Measurements from ENCODE around the gene YEATS4. TPM values are rescaled to one million over a fixed set of nuclear protein-coding genes. Genes with fewer than 3 reads are reported as not detected.

Gene YEATS4
- total RNA-seq, 1 experiment from 2014 or later, result 42.6 TPM

- Mint-ChIP-seq H3K4me3 (ENCODE audit: unreplicated experiment) (no peak overlapping the region), H3K36me3 (ENCODE audit: insufficient read depth, unreplicated experiment) (peaks cover 12% of the 10 kb centered on the region), H3K4me1 (ENCODE audit: low read depth, unreplicated experiment) (peaks cover 1% of the 10 kb centered on the region), H3K9me3 (ENCODE audit: unreplicated experiment) (peaks cover 61% of the 10 kb centered on the region), H3K27me3 (ENCODE audit: insufficient read depth, unreplicated experiment) (no peaks in the 10 kb centered on the region), H3K27ac (ENCODE audit: unreplicated experiment) (no peak overlapping the region)
- DNase-seq, result no peak
- intact Hi-C loops (cut with micrococcal nuclease; ENCODE audit: unreplicated experiment), result no loop called here
- TF ChIP-seq, protein P1, sequence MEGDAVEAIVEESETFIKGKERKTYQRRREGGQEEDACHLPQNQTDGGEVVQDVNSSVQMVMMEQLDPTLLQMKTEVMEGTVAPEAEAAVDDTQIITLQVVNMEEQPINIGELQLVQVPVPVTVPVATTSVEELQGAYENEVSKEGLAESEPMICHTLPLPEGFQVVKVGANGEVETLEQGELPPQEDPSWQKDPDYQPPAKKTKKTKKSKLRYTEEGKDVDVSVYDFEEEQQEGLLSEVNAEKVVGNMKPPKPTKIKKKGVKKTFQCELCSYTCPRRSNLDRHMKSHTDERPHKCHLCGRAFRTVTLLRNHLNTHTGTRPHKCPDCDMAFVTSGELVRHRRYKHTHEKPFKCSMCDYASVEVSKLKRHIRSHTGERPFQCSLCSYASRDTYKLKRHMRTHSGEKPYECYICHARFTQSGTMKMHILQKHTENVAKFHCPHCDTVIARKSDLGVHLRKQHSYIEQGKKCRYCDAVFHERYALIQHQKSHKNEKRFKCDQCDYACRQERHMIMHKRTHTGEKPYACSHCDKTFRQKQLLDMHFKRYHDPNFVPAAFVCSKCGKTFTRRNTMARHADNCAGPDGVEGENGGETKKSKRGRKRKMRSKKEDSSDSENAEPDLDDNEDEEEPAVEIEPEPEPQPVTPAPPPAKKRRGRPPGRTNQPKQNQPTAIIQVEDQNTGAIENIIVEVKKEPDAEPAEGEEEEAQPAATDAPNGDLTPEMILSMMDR (IDR thresholded peaks at IDR 0.05; ENCODE audit: insufficient read depth in 1 of 2, low read depth in 1 of 2, low read length in 1 of 2, severe bottlenecking in 1 of 2, unreplicated experiment in 1 of 2), result no peak
- no TSS peak for BruUV-seq (replicated peaks)
- ChIA-PET CTCF (no interaction called here), POLR2A (no interaction called here)
- Histone ChIP-seq H3K4me1 (no peaks in the 10 kb centered on the region), H3K36me3 (ENCODE audit: control insufficient read depth, insufficient read depth, low read length) (no peaks in the 10 kb centered on the region), H3K9me3 (peaks cover 29% of the 10 kb centered on the region), H3K4me3 (ENCODE audit: low read depth, low read length) (no peak overlapping the region), H3K27me3 (replicated peaks; ENCODE audit: control insufficient read depth, insufficient read depth, low read length) (no peaks in the 10 kb centered on the region)
These were observed 41.3 kb upstream of the YEATS4 start for GRCh38 chr12:69318225-69318624.

GRCh38 chr12:69321351-69321750, 38.2 kb upstream of the YEATS4 start:
- H3K4me1 Mint-ChIP-seq (ENCODE audit: low read depth, unreplicated experiment), result peaks cover 25% of the 10 kb centered on the region
- intact Hi-C loops (cut with micrococcal nuclease; ENCODE audit: unreplicated experiment), result no loop called here
- ChIA-PET POLR2A (no interaction called here), CTCF (no interaction called here)
- H3K9me3 Mint-ChIP-seq (ENCODE audit: unreplicated experiment), result peaks cover 56% of the 10 kb centered on the region
- Histone ChIP-seq H3K36me3 (ENCODE audit: control insufficient read depth, insufficient read depth, low read length) (no peaks in the 10 kb centered on the region), H3K4me3 (ENCODE audit: low read depth, low read length) (no peak overlapping the region), H3K27me3 (replicated peaks; ENCODE audit: control insufficient read depth, insufficient read depth, low read length) (no peaks in the 10 kb centered on the region), H3K4me1 (peaks cover 27% of the 10 kb centered on the region), H3K9me3 (peaks cover 28% of the 10 kb centered on the region)
- no peak overlapping the region for H3K27ac Mint-ChIP-seq (ENCODE audit: unreplicated experiment)
- TF ChIP-seq, protein P1 (IDR thresholded peaks at IDR 0.05; ENCODE audit: insufficient read depth in 1 of 2, low read depth in 1 of 2, low read length in 1 of 2, severe bottlenecking in 1 of 2, unreplicated experiment in 1 of 2), result no peak
- H3K27me3 Mint-ChIP-seq (ENCODE audit: insufficient read depth, unreplicated experiment), result no peaks in the 10 kb centered on the region
- peaks cover 41% of the 10 kb centered on the region for H3K36me3 Mint-ChIP-seq (ENCODE audit: insufficient read depth, unreplicated experiment)
- BruUV-seq (replicated peaks), result no TSS peak
- DNase-seq, result no peak
- no peak overlapping the region for H3K4me3 Mint-ChIP-seq (ENCODE audit: unreplicated experiment)

GRCh38 chr12:69324797-69325466, 34.6 kb upstream of the YEATS4 start:
- Mint-ChIP-seq H3K4me3 (ENCODE audit: unreplicated experiment) (no peak overlapping the region), H3K9me3 (ENCODE audit: unreplicated experiment) (peaks cover 28% of the 10 kb centered on the region), H3K27ac (ENCODE audit: unreplicated experiment) (peak overlapping the region; percentile 77), H3K4me1 (ENCODE audit: low read depth, unreplicated experiment) (peaks cover 49% of the 10 kb centered on the region), H3K27me3 (ENCODE audit: insufficient read depth, unreplicated experiment) (no peaks in the 10 kb centered on the region), H3K36me3 (ENCODE audit: insufficient read depth, unreplicated experiment) (peaks cover 77% of the 10 kb centered on the region)
- ChIA-PET CTCF (interaction anchor here (1.2 to 1.6 kb wide), 2 partner anchors 8 to 34 kb away, joined by 3 read pairs; no protein-coding TSS in a partner anchor), POLR2A (interaction anchor here (1.0 kb wide), 1 partner anchor 8 kb away, joined by 4 read pairs; no protein-coding TSS in a partner anchor)
- DNase-seq, result peak in 1 of 2 experiments; percentile 22
- Histone ChIP-seq H3K9me3 (peaks cover 21% of the 10 kb centered on the region), H3K36me3 (ENCODE audit: control insufficient read depth, insufficient read depth, low read length) (no peaks in the 10 kb centered on the region), H3K4me3 (ENCODE audit: low read depth, low read length) (no peak overlapping the region), H3K4me1 (peaks cover 38% of the 10 kb centered on the region), H3K27me3 (replicated peaks; ENCODE audit: control insufficient read depth, insufficient read depth, low read length) (no peaks in the 10 kb centered on the region)
- TF ChIP-seq, protein P1 (IDR thresholded peaks at IDR 0.05; ENCODE audit: insufficient read depth in 1 of 2, low read depth in 1 of 2, low read length in 1 of 2, severe bottlenecking in 1 of 2, unreplicated experiment in 1 of 2), result no peak
- no TSS peak for BruUV-seq (replicated peaks)
- intact Hi-C loops (cut with micrococcal nuclease; ENCODE audit: unreplicated experiment), result no loop called here

Data from Caco-2 (cell line).